ENCODE measurements around the gene PRPSAP1.

DNA sequence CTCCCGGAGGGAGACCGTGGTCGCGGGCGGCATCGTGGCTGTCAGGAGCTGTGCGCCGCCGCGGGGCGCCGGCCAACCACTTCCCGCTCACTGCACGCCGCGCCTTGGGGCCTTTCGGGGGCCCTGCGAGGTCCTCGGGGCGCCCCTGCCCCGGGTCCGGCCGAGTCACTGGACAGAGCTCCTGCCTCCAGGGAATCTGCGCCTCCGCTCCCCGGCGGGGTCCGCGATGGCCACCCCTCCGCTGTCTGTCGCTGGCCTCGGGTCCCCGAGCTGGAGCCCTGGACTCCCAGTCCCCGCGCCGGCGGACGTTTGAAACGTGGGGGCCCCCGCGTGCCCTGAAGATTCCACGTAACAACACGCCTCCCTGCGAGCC lies 45.8 kb downstream of the PRPSAP1 start, which contains the start of gene QRICH2:
- TF ChIP-seq, protein P1, sequence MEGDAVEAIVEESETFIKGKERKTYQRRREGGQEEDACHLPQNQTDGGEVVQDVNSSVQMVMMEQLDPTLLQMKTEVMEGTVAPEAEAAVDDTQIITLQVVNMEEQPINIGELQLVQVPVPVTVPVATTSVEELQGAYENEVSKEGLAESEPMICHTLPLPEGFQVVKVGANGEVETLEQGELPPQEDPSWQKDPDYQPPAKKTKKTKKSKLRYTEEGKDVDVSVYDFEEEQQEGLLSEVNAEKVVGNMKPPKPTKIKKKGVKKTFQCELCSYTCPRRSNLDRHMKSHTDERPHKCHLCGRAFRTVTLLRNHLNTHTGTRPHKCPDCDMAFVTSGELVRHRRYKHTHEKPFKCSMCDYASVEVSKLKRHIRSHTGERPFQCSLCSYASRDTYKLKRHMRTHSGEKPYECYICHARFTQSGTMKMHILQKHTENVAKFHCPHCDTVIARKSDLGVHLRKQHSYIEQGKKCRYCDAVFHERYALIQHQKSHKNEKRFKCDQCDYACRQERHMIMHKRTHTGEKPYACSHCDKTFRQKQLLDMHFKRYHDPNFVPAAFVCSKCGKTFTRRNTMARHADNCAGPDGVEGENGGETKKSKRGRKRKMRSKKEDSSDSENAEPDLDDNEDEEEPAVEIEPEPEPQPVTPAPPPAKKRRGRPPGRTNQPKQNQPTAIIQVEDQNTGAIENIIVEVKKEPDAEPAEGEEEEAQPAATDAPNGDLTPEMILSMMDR (IDR thresholded peaks at IDR 0.05; ENCODE audit: low read depth, low read length), result no peak
- TF ChIP-seq MYC (IDR thresholded peaks at IDR 0.05; ENCODE audit: low read depth, low read length) (no peak), POLR2A (IDR thresholded peaks at IDR 0.05; ENCODE audit: extremely low read depth, insufficient read length) (no peak)
- TF ChIP-seq, protein P2, sequence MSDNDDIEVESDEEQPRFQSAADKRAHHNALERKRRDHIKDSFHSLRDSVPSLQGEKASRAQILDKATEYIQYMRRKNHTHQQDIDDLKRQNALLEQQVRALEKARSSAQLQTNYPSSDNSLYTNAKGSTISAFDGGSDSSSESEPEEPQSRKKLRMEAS (IDR thresholded peaks at IDR 0.05; ENCODE audit: low read depth, low read length), result no peak

All from NB4 (cell line).